H1 (cell line): ENCODE results near the gene SBF2.

ENCODE experiments used
- EZH2 ChIP-seq: fragments of 200-600 bp; sonication (generic); IDR thresholded peaks from 2 replicates; pipeline ENCODE4 v1.7.1; 2012; ENCODE audit warnings: low read depth, mild to moderate bottlenecking, moderate library complexity, low read length, inconsistent platforms; ENCODE audit not compliant: severe bottlenecking
- GTF2F1 ChIP-seq: IDR thresholded peaks from 2 replicates; pipeline ENCODE4 v1.6.1; 2012; ENCODE audit warnings: low read depth, low read length, improper control_type of control experiment, borderline replicate concordance
- HDAC6 ChIP-seq: IDR thresholded peaks from one replicate; pipeline ENCODE4 v1.7.1; 2012; ENCODE audit warnings: low read depth, mild to moderate bottlenecking, inconsistent platforms, low read length, moderate library complexity
- MAFK ChIP-seq: IDR thresholded peaks from 2 replicates; pipeline ENCODE4 v1.6.1; 2012; ENCODE audit warnings: low read depth, mild to moderate bottlenecking, improper control_type of control experiment, low read length
- POLR2A ChIP-seq, 2 experiments: IDR thresholded peaks; 1 replicate in 1 of 2; 2 replicates in 1 of 2; pipeline ENCODE4 v1.6.1; 2011; ENCODE audit warnings: low read depth in 2 of 2, low read length in 2 of 2, mild to moderate bottlenecking in 2 of 2; ENCODE audit errors: control extremely low read depth in 1 of 2
- POLR2AphosphoS5 ChIP-seq: IDR thresholded peaks from 2 replicates; pipeline ENCODE4 v1.6.1; 2011; ENCODE audit warnings: low read depth, low read length
- SIN3A ChIP-seq, 2 experiments: IDR thresholded peaks in 1 of 2; conservative IDR thresholded peaks in 1 of 2; 2 replicates each; pipeline ENCODE4 v1.6.1; 2011 to 2012; ENCODE audit warnings: low read length in 2 of 2, improper control_type of control experiment in 1 of 2, low read depth in 1 of 2, mild to moderate bottlenecking in 1 of 2
- SIX5 ChIP-seq: IDR thresholded peaks from 2 replicates; pipeline ENCODE4 v1.6.1; 2011; ENCODE audit warnings: mild to moderate bottlenecking, low read depth, low read length
- SUZ12 ChIP-seq: fragments of 200-600 bp; sonication (generic); IDR thresholded peaks from 2 replicates; pipeline ENCODE4 v1.6.1; 2012; ENCODE audit warnings: mild to moderate bottlenecking, inconsistent platforms, low read length, moderate library complexity, mixed read lengths
- TBP ChIP-seq: IDR thresholded peaks from 2 replicates; pipeline ENCODE4 v1.6.1; 2011; ENCODE audit warnings: low read depth, low read length, improper control_type of control experiment
- TEAD4 ChIP-seq: IDR thresholded peaks from 2 replicates; pipeline ENCODE4 v1.6.1; 2012; ENCODE audit warnings: low read depth, low read length, inconsistent platforms, mixed read lengths
- YY1 ChIP-seq: IDR thresholded peaks from 2 replicates; pipeline ENCODE4 v1.6.1; 2011; ENCODE audit warnings: low read depth, mild to moderate bottlenecking, low read length
- ZNF274 ChIP-seq: IDR thresholded peaks from 2 replicates; pipeline ENCODE4 v1.7.0; 2012; ENCODE audit warnings: low read length, borderline replicate concordance; ENCODE audit errors: extremely low read depth
- TF ChIP-seq, protein P1 (sequence below), 3 experiments: IDR thresholded peaks; 1 replicate in 2 of 3; 2 replicates in 1 of 3; pipeline versions ENCODE4 v1.5.1 to v1.6.1; 2011; ENCODE audit warnings: low read length in 3 of 3, mild to moderate bottlenecking in 3 of 3, inconsistent platforms in 2 of 3, low read depth in 1 of 3, moderate library complexity in 1 of 3; ENCODE audit not compliant: insufficient read depth in 1 of 3; ENCODE audit errors: control extremely low read depth in 1 of 3

DNA sequence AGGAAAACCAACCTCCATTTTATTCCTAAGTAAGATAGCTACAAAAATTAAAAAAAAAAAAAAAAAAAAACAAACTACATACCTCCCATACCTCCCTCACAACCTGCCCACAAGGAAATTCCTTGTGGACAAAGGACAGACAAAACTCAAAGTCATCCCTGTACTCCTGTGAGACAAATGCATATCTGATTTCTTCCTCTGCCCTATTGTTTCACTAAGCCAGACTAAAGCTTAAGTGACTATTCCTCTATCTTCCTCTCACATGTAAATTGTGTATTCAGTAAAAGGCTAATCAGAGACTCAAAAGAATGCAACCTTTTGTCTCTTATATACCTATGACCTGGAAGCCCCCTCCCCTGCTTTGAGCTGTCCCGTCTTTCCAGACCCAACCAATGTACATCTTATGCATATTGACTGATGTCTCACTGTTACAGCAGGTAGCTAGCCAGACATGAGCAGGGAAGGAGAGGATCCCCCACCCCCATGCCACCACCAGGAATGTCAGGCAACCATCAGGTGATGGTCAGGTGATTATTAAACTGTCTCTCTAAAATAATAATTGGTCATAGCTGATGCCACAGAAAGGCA lies 289.4 kb downstream of the SBF2 start:
- TF ChIP-seq, protein P1, sequence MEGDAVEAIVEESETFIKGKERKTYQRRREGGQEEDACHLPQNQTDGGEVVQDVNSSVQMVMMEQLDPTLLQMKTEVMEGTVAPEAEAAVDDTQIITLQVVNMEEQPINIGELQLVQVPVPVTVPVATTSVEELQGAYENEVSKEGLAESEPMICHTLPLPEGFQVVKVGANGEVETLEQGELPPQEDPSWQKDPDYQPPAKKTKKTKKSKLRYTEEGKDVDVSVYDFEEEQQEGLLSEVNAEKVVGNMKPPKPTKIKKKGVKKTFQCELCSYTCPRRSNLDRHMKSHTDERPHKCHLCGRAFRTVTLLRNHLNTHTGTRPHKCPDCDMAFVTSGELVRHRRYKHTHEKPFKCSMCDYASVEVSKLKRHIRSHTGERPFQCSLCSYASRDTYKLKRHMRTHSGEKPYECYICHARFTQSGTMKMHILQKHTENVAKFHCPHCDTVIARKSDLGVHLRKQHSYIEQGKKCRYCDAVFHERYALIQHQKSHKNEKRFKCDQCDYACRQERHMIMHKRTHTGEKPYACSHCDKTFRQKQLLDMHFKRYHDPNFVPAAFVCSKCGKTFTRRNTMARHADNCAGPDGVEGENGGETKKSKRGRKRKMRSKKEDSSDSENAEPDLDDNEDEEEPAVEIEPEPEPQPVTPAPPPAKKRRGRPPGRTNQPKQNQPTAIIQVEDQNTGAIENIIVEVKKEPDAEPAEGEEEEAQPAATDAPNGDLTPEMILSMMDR (IDR thresholded peaks at IDR 0.05; ENCODE audit: control extremely low read depth in 1 of 3, insufficient read depth in 1 of 3, low read depth in 1 of 3, low read length in 3 of 3), result no peak
- TF ChIP-seq POLR2A (IDR thresholded peaks at IDR 0.05; ENCODE audit: control extremely low read depth in 1 of 2, low read depth in 2 of 2, low read length in 2 of 2), result no peak
- no peak for TF ChIP-seq SIX5
- TF ChIP-seq SIN3A (conservative IDR thresholded peaks at IDR 0.05 in 1 of 2, IDR thresholded peaks at IDR 0.05 in 1 of 2; ENCODE audit: low read depth in 1 of 2, low read length in 2 of 2), result no peak
- no peak for TF ChIP-seq HDAC6
- TF ChIP-seq GTF2F1, result no peak
- no peak for TF ChIP-seq SUZ12
- TF ChIP-seq EZH2, result no peak
- TF ChIP-seq POLR2AphosphoS5, result no peak
- TF ChIP-seq MAFK, result no peak
- TF ChIP-seq YY1, result no peak
- TF ChIP-seq ZNF274, result no peak
- TF ChIP-seq TBP, result no peak
- TF ChIP-seq TEAD4, result no peak
